GM12892 (cell line): ENCODE data around the gene SERINC5. TPM values are rescaled to one million over a fixed set of nuclear protein-coding genes. Genes with fewer than 3 reads are reported as not detected.
"Not testable (repeated sequence)": the region's sequence is repeated elsewhere in the genome, so short reads cannot be mapped to it uniquely, and the experiment has no call there.

Experiments used
- DNase-seq: peaks from one replicate; pipeline ENCODE4 v3.0.0; 2011; ENCODE audit not compliant: insufficient read length
- FAIRE-seq: peaks from 2 replicates; lab custom pipeline; 2011; peaks lifted over from hg19 to GRCh38; lab: Jason Lieb, UNC
- POLR2A ChIP-seq: IDR thresholded peaks from 2 replicates; pipeline ENCODE4 v1.6.1; 2011; ENCODE audit warnings: low read depth, low read length, control low read depth
- POLR2AphosphoS5 ChIP-seq: IDR thresholded peaks from 2 replicates; pipeline ENCODE4 v1.6.1; 2011; ENCODE audit warnings: low read depth, low read length, control low read depth
- TAF1 ChIP-seq: IDR thresholded peaks from 2 replicates; pipeline ENCODE4 v1.6.1; 2011; ENCODE audit warnings: low read depth, mild to moderate bottlenecking, control low read depth, low read length, borderline replicate concordance
- polyA plus RNA-seq: library from polyadenylated mRNA; unstranded; fragments of >200 nt; gene quantifications from one replicate; pipeline ENCODE4 v1.2.1, GENCODE V29; 2012; ENCODE audit warnings: missing spikeins, inconsistent platforms; ENCODE audit not compliant: missing spikeins

SERINC5 gene
- 1.9 TPM for polyA plus RNA-seq

- TF ChIP-seq POLR2A (peak; percentile 94), TAF1 (peak; percentile 22; the same call in 1 of the 2 replicates), POLR2AphosphoS5 (peak; percentile 81)
- FAIRE-seq (no peak), DNase-seq (peak; percentile 86)
Observed at GRCh38 chr5:80255811-80256712, at the start of gene SERINC5. SERINC5 (minus strand) TSS chr5:80256048; CDS start chr5:80255922, 126 bp downstream.

GRCh38 chr5:80302636-80303035, 46.8 kb upstream of the SERINC5 start:
- no peak for DNase-seq
- TF ChIP-seq POLR2AphosphoS5 (no peak), POLR2A (no peak), TAF1 (no peak)
- FAIRE-seq: no peak

GRCh38 chr5:80301342-80301741, 45.5 kb upstream of the SERINC5 start:
- FAIRE-seq, DNase-seq: not testable (repeated sequence)

GRCh38 chr5:80300796-80301195, 44.9 kb upstream of the SERINC5 start:
- not testable (repeated sequence) for FAIRE-seq, DNase-seq

GRCh38 chr5:80300125-80300524, 44.3 kb upstream of the SERINC5 start:
- DNase-seq: no peak
- FAIRE-seq: no peak
- no peak for TF ChIP-seq POLR2A
- no peak for TF ChIP-seq POLR2AphosphoS5
- no peak for TF ChIP-seq TAF1

- TF ChIP-seq POLR2AphosphoS5: no peak
- no peak for TF ChIP-seq POLR2A
- TF ChIP-seq TAF1: no peak
- DNase-seq: no peak
- no peak for FAIRE-seq
Observed at GRCh38 chr5:80299601-80300000, 43.8 kb upstream of the SERINC5 start.

- DNase-seq (no peak), FAIRE-seq (no peak)
- TF ChIP-seq TAF1 (no peak), POLR2A (no peak), POLR2AphosphoS5 (no peak)
Observed at GRCh38 chr5:80296121-80296520, 40.3 kb upstream of the SERINC5 start.

GRCh38 chr5:80291761-80292160, 35.9 kb upstream of the SERINC5 start:
- no peak for FAIRE-seq
- no peak for TF ChIP-seq TAF1
- DNase-seq: no peak

- no peak for FAIRE-seq
- TF ChIP-seq POLR2AphosphoS5 (no peak), POLR2A (no peak), TAF1 (no peak)
- no peak for DNase-seq
Observed at GRCh38 chr5:80289320-80289719, 33.5 kb upstream of the SERINC5 start.

GRCh38 chr5:80288177-80288576, 32.3 kb upstream of the SERINC5 start:
- TF ChIP-seq TAF1: no peak
- no peak for TF ChIP-seq POLR2AphosphoS5
- no peak for TF ChIP-seq POLR2A
- no peak for DNase-seq

GRCh38 chr5:80284720-80285119, 28.9 kb upstream of the SERINC5 start:
- FAIRE-seq: no peak
- no peak for TF ChIP-seq POLR2A
- no peak for TF ChIP-seq POLR2AphosphoS5
- no peak for TF ChIP-seq TAF1
- no peak for DNase-seq

More at GRCh38 chr5:80288177-80288576, 32.3 kb upstream of the SERINC5 start:
- FAIRE-seq: no peak

- TF ChIP-seq TAF1 (no peak), POLR2A (no peak), POLR2AphosphoS5 (no peak)
- DNase-seq (no peak), FAIRE-seq (no peak)
Observed at GRCh38 chr5:80283360-80283759, 27.5 kb upstream of the SERINC5 start.
